ENCODE data around the gene EP400. TPM values are rescaled to one million over a fixed set of nuclear protein-coding genes. Genes with fewer than 3 reads are reported as not detected.

Gene EP400
- total and polyA plus RNA-seq, 2 of the 13 experiments (the other 11 are each of a cell fraction or from before 2014, with no cell fraction given), result 4.9 to 5.0 TPM

DNA sequence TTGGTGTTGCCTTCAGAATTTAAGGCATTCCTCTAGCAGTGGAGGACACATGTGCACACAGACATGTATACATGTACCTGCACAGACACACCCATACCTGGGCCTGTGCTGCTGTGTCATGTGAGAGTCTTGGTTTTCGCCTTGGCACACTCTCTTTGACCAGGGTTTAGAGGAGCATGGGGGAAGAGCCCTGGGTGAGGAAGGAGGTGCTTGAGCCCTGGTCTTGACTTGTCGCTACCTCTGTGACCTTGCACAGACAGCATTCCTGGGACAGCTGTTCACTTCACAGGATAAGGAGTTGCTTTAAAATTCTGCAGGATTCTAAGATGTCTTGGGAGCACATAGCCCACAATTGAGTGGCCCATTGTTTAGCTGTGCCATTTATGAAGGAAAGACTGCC, 99.7 kb downstream of the EP400 start:
- H3K79me2 ChIP-seq (ENCODE audit: insufficient read depth, low read length), result no peaks in the 10 kb centered on the region
- H3K27me3 ChIP-seq (ENCODE audit: control insufficient read depth in 1 of 2, insufficient read depth in 2 of 2, low read length in 2 of 2), result no peaks in the 10 kb centered on the region
- no peaks in the 10 kb centered on the region; the same call in 1 of the 2 replicates for H3K9me3 ChIP-seq (ENCODE audit: low read length)
- FAIRE-seq (no peak), ATAC-seq (no peak), DNase-seq (ENCODE audit: low spot score) (no peak)
- intact Hi-C loops (cut with micrococcal nuclease; ENCODE audit: unreplicated experiment), result no loop called here
- in situ Hi-C loops (cut with HindIII; ENCODE audit: extremely low pct_ligation_motif_present, low pct_unique_long_range_greater_than_20kb), result no loop called here
- H3K36me3 ChIP-seq (replicated peaks in 1 of 2; ENCODE audit: control insufficient read depth in 1 of 2, insufficient read depth in 2 of 2, low read length in 2 of 2), result peaks cover 47 to 76% of the 10 kb centered on the region in 2 experiments
- TF ChIP-seq JUNB (CRISPR knock-in tag; IDR thresholded peaks at IDR 0.05; ENCODE audit: borderline replicate concordance), result no peak
- TF ChIP-seq TBX2 (CRISPR knock-in tag; IDR thresholded peaks at IDR 0.05; ENCODE audit: borderline replicate concordance), result no peak
- no peak for TF ChIP-seq ZNF746 (CRISPR knock-in tag; IDR thresholded peaks at IDR 0.05)
- TF ChIP-seq ERF (CRISPR knock-in tag; IDR thresholded peaks at IDR 0.05), result no peak
- no peak for TF ChIP-seq ZEB1 (IDR thresholded peaks at IDR 0.05; ENCODE audit: insufficient replicate concordance, low read depth)
- TF ChIP-seq, protein P1, sequence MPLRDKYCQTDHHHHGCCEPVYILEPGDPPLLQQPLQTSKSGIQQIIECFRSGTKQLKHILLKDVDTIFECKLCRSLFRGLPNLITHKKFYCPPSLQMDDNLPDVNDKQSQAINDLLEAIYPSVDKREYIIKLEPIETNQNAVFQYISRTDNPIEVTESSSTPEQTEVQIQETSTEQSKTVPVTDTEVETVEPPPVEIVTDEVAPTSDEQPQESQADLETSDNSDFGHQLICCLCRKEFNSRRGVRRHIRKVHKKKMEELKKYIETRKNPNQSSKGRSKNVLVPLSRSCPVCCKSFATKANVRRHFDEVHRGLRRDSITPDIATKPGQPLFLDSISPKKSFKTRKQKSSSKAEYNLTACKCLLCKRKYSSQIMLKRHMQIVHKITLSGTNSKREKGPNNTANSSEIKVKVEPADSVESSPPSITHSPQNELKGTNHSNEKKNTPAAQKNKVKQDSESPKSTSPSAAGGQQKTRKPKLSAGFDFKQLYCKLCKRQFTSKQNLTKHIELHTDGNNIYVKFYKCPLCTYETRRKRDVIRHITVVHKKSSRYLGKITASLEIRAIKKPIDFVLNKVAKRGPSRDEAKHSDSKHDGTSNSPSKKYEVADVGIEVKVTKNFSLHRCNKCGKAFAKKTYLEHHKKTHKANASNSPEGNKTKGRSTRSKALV (CRISPR knock-in tag; IDR thresholded peaks at IDR 0.05), result no peak
- TF ChIP-seq ZNF430 (CRISPR knock-in tag; IDR thresholded peaks at IDR 0.05), result no peak
- no peak for TF ChIP-seq ZNF749 (CRISPR knock-in tag; IDR thresholded peaks at IDR 0.05; ENCODE audit: borderline replicate concordance)
- no peak for TF ChIP-seq SAFB2 (CRISPR knock-in tag; IDR thresholded peaks at IDR 0.05; ENCODE audit: borderline replicate concordance, low read depth)
- no peak for TF ChIP-seq ATAD3A (CRISPR knock-in tag; IDR thresholded peaks at IDR 0.05)
- no peak for TF ChIP-seq ZNF841 (CRISPR knock-in tag; IDR thresholded peaks at IDR 0.05; ENCODE audit: borderline replicate concordance)
- TF ChIP-seq, protein P2, sequence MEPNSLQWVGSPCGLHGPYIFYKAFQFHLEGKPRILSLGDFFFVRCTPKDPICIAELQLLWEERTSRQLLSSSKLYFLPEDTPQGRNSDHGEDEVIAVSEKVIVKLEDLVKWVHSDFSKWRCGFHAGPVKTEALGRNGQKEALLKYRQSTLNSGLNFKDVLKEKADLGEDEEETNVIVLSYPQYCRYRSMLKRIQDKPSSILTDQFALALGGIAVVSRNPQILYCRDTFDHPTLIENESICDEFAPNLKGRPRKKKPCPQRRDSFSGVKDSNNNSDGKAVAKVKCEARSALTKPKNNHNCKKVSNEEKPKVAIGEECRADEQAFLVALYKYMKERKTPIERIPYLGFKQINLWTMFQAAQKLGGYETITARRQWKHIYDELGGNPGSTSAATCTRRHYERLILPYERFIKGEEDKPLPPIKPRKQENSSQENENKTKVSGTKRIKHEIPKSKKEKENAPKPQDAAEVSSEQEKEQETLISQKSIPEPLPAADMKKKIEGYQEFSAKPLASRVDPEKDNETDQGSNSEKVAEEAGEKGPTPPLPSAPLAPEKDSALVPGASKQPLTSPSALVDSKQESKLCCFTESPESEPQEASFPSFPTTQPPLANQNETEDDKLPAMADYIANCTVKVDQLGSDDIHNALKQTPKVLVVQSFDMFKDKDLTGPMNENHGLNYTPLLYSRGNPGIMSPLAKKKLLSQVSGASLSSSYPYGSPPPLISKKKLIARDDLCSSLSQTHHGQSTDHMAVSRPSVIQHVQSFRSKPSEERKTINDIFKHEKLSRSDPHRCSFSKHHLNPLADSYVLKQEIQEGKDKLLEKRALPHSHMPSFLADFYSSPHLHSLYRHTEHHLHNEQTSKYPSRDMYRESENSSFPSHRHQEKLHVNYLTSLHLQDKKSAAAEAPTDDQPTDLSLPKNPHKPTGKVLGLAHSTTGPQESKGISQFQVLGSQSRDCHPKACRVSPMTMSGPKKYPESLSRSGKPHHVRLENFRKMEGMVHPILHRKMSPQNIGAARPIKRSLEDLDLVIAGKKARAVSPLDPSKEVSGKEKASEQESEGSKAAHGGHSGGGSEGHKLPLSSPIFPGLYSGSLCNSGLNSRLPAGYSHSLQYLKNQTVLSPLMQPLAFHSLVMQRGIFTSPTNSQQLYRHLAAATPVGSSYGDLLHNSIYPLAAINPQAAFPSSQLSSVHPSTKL (CRISPR knock-in tag; IDR thresholded peaks at IDR 0.05), result no peak
- no peak for TF ChIP-seq ZNF350 (CRISPR knock-in tag; IDR thresholded peaks at IDR 0.05; ENCODE audit: borderline replicate concordance, low read depth)
- TF ChIP-seq ZNF652 (CRISPR knock-in tag; IDR thresholded peaks at IDR 0.05; ENCODE audit: borderline replicate concordance, low read depth), result no peak
- TF ChIP-seq SMAD1 (CRISPR knock-in tag; IDR thresholded peaks at IDR 0.05; ENCODE audit: borderline replicate concordance, low read depth), result no peak
- no peak for TF ChIP-seq ZNF761 (CRISPR knock-in tag; conservative IDR thresholded peaks at IDR 0.05)
- no peak for TF ChIP-seq ZNF883 (CRISPR knock-in tag; IDR thresholded peaks at IDR 0.05; ENCODE audit: not compliant biosample characterization)
- no peak for TF ChIP-seq HNRNPUL1 (IDR thresholded peaks at IDR 0.05; ENCODE audit: low read depth, low read length)
- no peak for TF ChIP-seq MYC (CRISPR knock-in tag; IDR thresholded peaks at IDR 0.05; ENCODE audit: borderline replicate concordance)
- TF ChIP-seq GFI1 (CRISPR knock-in tag; IDR thresholded peaks at IDR 0.05; ENCODE audit: borderline replicate concordance), result no peak
- no peak overlapping the region for H3K4me3 ChIP-seq (replicated peaks in 1 of 3; ENCODE audit: insufficient read depth in 1 of 3, low read depth in 2 of 3, low read length in 3 of 3)
- no peak overlapping the region for H2AFZ ChIP-seq (ENCODE audit: low read length)
- CTCF ChIA-PET (ENCODE audit: low intra/inter-chr PET ratio, low total read pairs), result no interaction called here
- H4K20me1 ChIP-seq (ENCODE audit: insufficient read depth, low read length), result no peaks in the 10 kb centered on the region
- 80% methylated on average over 1 of the region's 2 CpGs for WGBS (ENCODE audit: low lambda C conversion rate)
- H3K27ac ChIP-seq (ENCODE audit: extremely low read length, insufficient read depth, low read length), result no peak overlapping the region
- H3K4me2 ChIP-seq (ENCODE audit: low read depth, low read length), result no peak overlapping the region
- no peak overlapping the region for H3K9ac ChIP-seq (ENCODE audit: insufficient read depth, low read depth, low read length)
- no peaks in the 10 kb centered on the region for H3K4me1 ChIP-seq (ENCODE audit: insufficient read depth, low read length)
- POLR2A ChIA-PET, result no interaction called here
- BruUV-seq (replicated peaks), result no TSS peak
